ENCODE data around the gene RNF138.
"Not testable (repeated sequence)": the region's sequence is repeated elsewhere in the genome, so short reads cannot be mapped to it uniquely, and the experiment has no call there.

RNF138 gene

GRCh38 chr18:32173654-32174053 is 82.0 kb downstream of the RNF138 start:
- DNase-seq = no peak

DNA sequence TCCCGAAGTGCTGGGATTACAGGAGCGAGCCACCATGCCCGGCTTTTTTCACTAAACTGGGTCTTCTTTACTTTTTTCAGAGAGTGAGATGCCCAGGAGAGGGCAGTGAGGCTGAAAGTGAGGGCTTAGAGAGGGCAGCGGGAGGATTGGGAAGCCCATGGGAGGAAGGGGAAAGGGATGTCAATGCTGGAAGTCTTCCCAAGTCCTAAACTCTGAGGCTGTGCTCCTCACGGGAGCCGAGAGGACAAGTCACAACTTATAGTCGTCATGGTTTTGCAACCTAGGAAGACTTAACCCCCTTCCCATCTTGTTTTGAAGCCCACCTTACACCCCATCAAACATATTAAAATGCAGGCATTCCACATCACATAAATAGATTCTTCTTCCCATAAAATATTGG is 83.0 kb downstream of the RNF138 start:
- DNase-seq = no peak

GRCh38 chr18:32175265-32175664 is 83.6 kb downstream of the RNF138 start:
- peak in 12 of 56 donors; percentile 1 to 31 (median 12) for DNase-seq

- DNase-seq = not testable (repeated sequence)
Observed at GRCh38 chr18:32176745-32177144, 85.1 kb downstream of the RNF138 start.

- DNase-seq = no peak
Observed at GRCh38 chr18:32177530-32177929, 85.9 kb downstream of the RNF138 start.
